Loucy (cell line): Measurements from ENCODE around the gene RAB44.

ENCODE experiments used
- H2AFZ ChIP-seq: fragments of 200-600 bp; sonication (generic); 2 replicates; pipeline ENCODE4 v1.6.0; 2016; ENCODE audit warnings: antibody characterized with exemption, mild to moderate bottlenecking, low read length, moderate library complexity
- H3F3A ChIP-seq: fragments of 200-600 bp; 2 replicates; pipeline ENCODE4 v1.6.0; 2016; ENCODE audit warnings: antibody characterized with exemption, low read depth, mild to moderate bottlenecking
- H3K27me3 ChIP-seq: fragments of 200-600 bp; sonication (generic); 2 replicates; pipeline ENCODE4 v1.6.1; 2014; ENCODE audit warnings: low read length, mild to moderate bottlenecking; ENCODE audit not compliant: insufficient read depth, poor library complexity, severe bottlenecking
- H3K36me3 ChIP-seq: fragments of 200-600 bp; sonication (generic); 2 replicates; pipeline ENCODE4 v1.6.1; 2016; ENCODE audit warnings: low read length; ENCODE audit not compliant: insufficient read depth
- H3K4me1 ChIP-seq: fragments of 200-600 bp; sonication (generic); 2 replicates; pipeline ENCODE4 v1.5.1; 2014; ENCODE audit warnings: low read length, mild to moderate bottlenecking; ENCODE audit not compliant: insufficient read depth, poor library complexity, severe bottlenecking
- H3K4me2 ChIP-seq: fragments of 200-600 bp; sonication (generic); 2 replicates; pipeline ENCODE4 v1.6.0; 2014; ENCODE audit warnings: antibody characterized with exemption, low read length, low read depth, mild to moderate bottlenecking; ENCODE audit not compliant: poor library complexity, severe bottlenecking
- H3K4me3 ChIP-seq: fragments of 200-600 bp; sonication (generic); 2 replicates; pipeline ENCODE4 v1.5.1; 2014; ENCODE audit warnings: low read length, mild to moderate bottlenecking, mixed read lengths; ENCODE audit not compliant: poor library complexity, severe bottlenecking
- H3K79me2 ChIP-seq: fragments of 200-600 bp; sonication (generic); 2 replicates; pipeline ENCODE4 v1.6.1; 2014; ENCODE audit warnings: low read length; ENCODE audit not compliant: insufficient read depth
- H3K9ac ChIP-seq: fragments of 200-600 bp; sonication (generic); 2 replicates; pipeline ENCODE4 v1.6.0; 2014; ENCODE audit warnings: mild to moderate bottlenecking, low read depth, low read length, moderate library complexity; ENCODE audit not compliant: poor library complexity, severe bottlenecking
- H3K9me2 ChIP-seq: fragments of 200-600 bp; sonication (generic); replicated peaks from 2 replicates; pipeline ENCODE4 v1.6.1; 2016; ENCODE audit warnings: low read depth, low read length, mixed read lengths
- H3K9me3 ChIP-seq: fragments of 200-600 bp; sonication (generic); 2 replicates; pipeline ENCODE4 v1.6.1; 2014; ENCODE audit warnings: mild to moderate bottlenecking, antibody characterized with exemption, low read length, low read depth; ENCODE audit not compliant: insufficient read depth
- H4K20me1 ChIP-seq: fragments of 200-600 bp; sonication (generic); 2 replicates; pipeline ENCODE4 v1.6.0; 2014; ENCODE audit warnings: antibody characterized with exemption, low read length, mild to moderate bottlenecking; ENCODE audit not compliant: insufficient read depth, poor library complexity, severe bottlenecking
- EZH2phosphoT487 ChIP-seq: fragments of 200-600 bp; IDR thresholded peaks from 2 replicates; pipeline ENCODE4 v1.6.1; 2018; ENCODE audit warnings: antibody characterized with exemption, mild to moderate bottlenecking, moderate library complexity, borderline replicate concordance
- TF ChIP-seq, protein P1 (sequence below): fragments of 200-600 bp; sonication (generic); conservative IDR thresholded peaks from 2 replicates; pipeline ENCODE4 v1.5.1; 2014; ENCODE audit warnings: mild to moderate bottlenecking, antibody characterized with exemption, low read length

Gene RAB44

DNA sequence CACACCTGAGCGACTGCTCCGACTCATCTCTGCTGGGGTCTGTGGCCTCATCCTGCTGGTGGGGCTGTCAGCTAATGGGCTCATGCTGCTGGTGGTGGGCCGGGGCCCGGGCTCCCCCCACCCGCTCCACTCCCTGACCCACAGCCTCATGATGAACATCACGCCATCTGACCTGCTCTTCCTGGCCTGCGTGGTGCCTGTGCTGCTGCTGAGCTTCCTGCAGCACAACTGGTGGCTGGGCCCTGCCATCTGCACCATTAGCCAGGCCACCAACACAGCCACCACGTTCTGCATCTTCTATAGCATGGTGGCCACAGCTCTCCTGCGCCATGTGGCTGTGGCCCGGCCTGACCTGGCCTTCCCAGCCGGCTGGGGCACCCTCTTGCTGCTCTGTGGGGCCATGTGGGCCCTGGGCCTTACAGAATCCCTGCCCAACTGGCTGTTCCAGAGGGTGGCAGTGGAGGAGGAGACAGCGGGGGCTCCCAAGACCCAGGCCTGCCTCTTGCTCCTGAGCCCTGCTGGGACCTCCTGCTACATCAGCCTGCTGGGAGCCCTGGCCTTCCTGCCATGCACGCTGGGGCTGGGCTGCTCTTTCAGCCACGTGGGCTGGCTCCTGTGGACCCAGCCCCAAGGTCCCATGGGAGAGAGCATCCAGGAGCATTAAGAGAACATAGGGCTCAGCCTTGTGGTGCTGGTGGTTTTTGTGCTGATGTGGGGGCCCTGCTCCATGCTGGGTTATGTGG lies 39.6 kb downstream of the RAB44 start:
- Histone ChIP-seq H3K79me2 (no peaks in the 10 kb centered on the region), H3K4me1 (no peaks in the 10 kb centered on the region), H3K9me2 (no peaks in the 10 kb centered on the region), H3K4me3 (no peak overlapping the region), H3K27me3 (no peaks in the 10 kb centered on the region), H3K9ac (no peak overlapping the region), H2AFZ (no peak overlapping the region), H4K20me1 (no peaks in the 10 kb centered on the region), H3F3A (no peaks in the 10 kb centered on the region), H3K4me2 (no peak overlapping the region), H3K36me3 (peaks cover 1% of the 10 kb centered on the region; the same call in 1 of the 2 replicates), H3K9me3 (no peaks in the 10 kb centered on the region)
- no peak for TF ChIP-seq EZH2phosphoT487
- TF ChIP-seq, protein P1, sequence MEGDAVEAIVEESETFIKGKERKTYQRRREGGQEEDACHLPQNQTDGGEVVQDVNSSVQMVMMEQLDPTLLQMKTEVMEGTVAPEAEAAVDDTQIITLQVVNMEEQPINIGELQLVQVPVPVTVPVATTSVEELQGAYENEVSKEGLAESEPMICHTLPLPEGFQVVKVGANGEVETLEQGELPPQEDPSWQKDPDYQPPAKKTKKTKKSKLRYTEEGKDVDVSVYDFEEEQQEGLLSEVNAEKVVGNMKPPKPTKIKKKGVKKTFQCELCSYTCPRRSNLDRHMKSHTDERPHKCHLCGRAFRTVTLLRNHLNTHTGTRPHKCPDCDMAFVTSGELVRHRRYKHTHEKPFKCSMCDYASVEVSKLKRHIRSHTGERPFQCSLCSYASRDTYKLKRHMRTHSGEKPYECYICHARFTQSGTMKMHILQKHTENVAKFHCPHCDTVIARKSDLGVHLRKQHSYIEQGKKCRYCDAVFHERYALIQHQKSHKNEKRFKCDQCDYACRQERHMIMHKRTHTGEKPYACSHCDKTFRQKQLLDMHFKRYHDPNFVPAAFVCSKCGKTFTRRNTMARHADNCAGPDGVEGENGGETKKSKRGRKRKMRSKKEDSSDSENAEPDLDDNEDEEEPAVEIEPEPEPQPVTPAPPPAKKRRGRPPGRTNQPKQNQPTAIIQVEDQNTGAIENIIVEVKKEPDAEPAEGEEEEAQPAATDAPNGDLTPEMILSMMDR = no peak

- no peaks in the 10 kb centered on the region for H3K27me3 ChIP-seq
- TF ChIP-seq, protein P1 = no peak
- no peak for TF ChIP-seq EZH2phosphoT487
- no peaks in the 10 kb centered on the region; the same call in 1 of the 2 replicates for H3K36me3 ChIP-seq
- no peak overlapping the region for H3K9ac ChIP-seq
- no peaks in the 10 kb centered on the region for H3F3A ChIP-seq
- no peak overlapping the region for H3K4me2 ChIP-seq
- H3K9me2 ChIP-seq = no peaks in the 10 kb centered on the region
- no peaks in the 10 kb centered on the region for H3K79me2 ChIP-seq
- H3K9me3 ChIP-seq = no peaks in the 10 kb centered on the region
- H2AFZ ChIP-seq = no peak overlapping the region
- no peaks in the 10 kb centered on the region for H3K4me1 ChIP-seq
- H4K20me1 ChIP-seq = no peaks in the 10 kb centered on the region
- no peak overlapping the region for H3K4me3 ChIP-seq
Observed at GRCh38 chr6:36738108-36738507, 40.5 kb downstream of the RAB44 start.

DNA sequence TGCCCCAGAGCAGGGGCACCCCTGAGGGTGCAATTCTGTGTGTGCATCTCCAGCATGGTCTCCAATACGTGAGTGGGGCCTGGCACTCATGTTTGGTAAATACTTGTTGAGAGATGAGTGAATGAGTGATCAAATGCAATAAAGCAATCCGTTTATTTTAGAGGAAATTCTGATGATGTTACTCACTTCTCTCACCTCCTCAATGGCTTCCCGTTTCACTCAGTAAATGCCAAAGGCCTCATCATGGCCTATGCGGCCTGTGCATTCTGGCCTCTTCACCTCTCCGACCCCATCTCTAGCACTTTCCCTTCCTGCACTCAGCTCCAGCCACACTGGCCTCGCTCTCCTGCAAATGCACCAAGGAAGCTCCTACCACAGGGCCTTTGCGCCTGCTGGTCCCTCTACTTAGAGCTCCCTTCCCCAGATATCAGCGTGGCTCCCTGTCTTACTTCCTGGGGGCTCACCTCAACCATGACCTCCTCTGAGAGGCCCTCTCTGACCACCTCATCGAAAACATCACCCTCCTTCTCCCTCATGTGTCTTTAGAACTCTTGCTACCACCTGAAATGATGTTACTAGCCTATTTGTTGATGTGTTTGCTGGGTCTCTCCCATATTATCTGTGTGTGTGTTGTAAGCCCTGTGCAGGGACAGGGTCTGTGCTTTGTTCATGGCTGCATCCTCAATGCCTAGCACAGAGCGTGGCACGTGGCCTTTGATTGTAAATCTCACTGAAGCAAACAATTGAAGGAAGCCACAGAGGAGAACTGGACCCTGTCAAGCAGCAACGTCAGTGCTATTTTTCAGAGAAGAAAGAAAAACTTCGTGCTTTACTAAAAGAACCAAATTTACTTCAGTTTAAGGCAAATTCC lies 42.6 kb downstream of the RAB44 start:
- no peak overlapping the region for H3K4me3 ChIP-seq
- no peaks in the 10 kb centered on the region for H4K20me1 ChIP-seq
- H3K27me3 ChIP-seq = no peaks in the 10 kb centered on the region
- no peaks in the 10 kb centered on the region for H3K4me1 ChIP-seq
- no peaks in the 10 kb centered on the region for H3F3A ChIP-seq
- H2AFZ ChIP-seq = no peak overlapping the region
- no peaks in the 10 kb centered on the region for H3K79me2 ChIP-seq
- TF ChIP-seq, protein P1 = no peak
- no peak for TF ChIP-seq EZH2phosphoT487
- no peaks in the 10 kb centered on the region for H3K9me3 ChIP-seq
- H3K9ac ChIP-seq = no peak overlapping the region
- no peaks in the 10 kb centered on the region for H3K9me2 ChIP-seq
- no peak overlapping the region for H3K4me2 ChIP-seq
- H3K36me3 ChIP-seq = no peaks in the 10 kb centered on the region
